ENCODE data around the gene ALLC.

Gene ALLC

GRCh38 chr2:3680548-3681345 lies 22.7 kb downstream of the ALLC start:
- no peak for DNase-seq

GRCh38 chr2:3681625-3682024 lies 23.6 kb downstream of the ALLC start:
- no peak for DNase-seq

GRCh38 chr2:3682811-3683210 lies 24.8 kb downstream of the ALLC start:
- no peak for DNase-seq

GRCh38 chr2:3683748-3684454 lies 25.9 kb downstream of the ALLC start:
- DNase-seq = no peak

- DNase-seq = no peak
Measured at GRCh38 chr2:3689998-3690748, 32.2 kb downstream of the ALLC start.

GRCh38 chr2:3692375-3692774 lies 34.4 kb downstream of the ALLC start:
- no peak for DNase-seq

- no peak for DNase-seq
Measured at GRCh38 chr2:3696545-3696944, 38.5 kb downstream of the ALLC start.

- DNase-seq = no peak
Measured at GRCh38 chr2:3701071-3701470, 43.1 kb downstream of the ALLC start.

- DNase-seq = no peak
Measured at GRCh38 chr2:3703236-3703756, 45.3 kb downstream of the ALLC start, which contains the start of gene DCDC2C. DCDC2C (plus strand) TSS chr2:3703575; CDS start chr2:3703752, 177 bp downstream.

GRCh38 chr2:3703757-3704355 lies 45.9 kb downstream of the ALLC start:
- no peak for DNase-seq

GRCh38 chr2:3704692-3705091 lies 46.7 kb downstream of the ALLC start:
- DNase-seq = no peak

GRCh38 chr2:3705782-3706181 lies 47.8 kb downstream of the ALLC start:
- no peak for DNase-seq

GRCh38 chr2:3706892-3707291 lies 48.9 kb downstream of the ALLC start:
- DNase-seq = no peak

GRCh38 chr2:3708576-3708975 lies 50.6 kb downstream of the ALLC start:
- DNase-seq = no peak

- no peak for DNase-seq
Measured at GRCh38 chr2:3709225-3709624, 51.2 kb downstream of the ALLC start.

- DNase-seq = no peak
Measured at GRCh38 chr2:3712424-3712823, 54.4 kb downstream of the ALLC start.

GRCh38 chr2:3712831-3713503 lies 55.0 kb downstream of the ALLC start:
- DNase-seq = no peak

GRCh38 chr2:3718679-3719078 lies 60.7 kb downstream of the ALLC start:
- no peak for DNase-seq

- no peak for DNase-seq
Measured at GRCh38 chr2:3725002-3725401, 67.0 kb downstream of the ALLC start.

GRCh38 chr2:3725458-3726250 lies 67.7 kb downstream of the ALLC start:
- DNase-seq = no peak

- DNase-seq = no peak
Measured at GRCh38 chr2:3726511-3726910, 68.5 kb downstream of the ALLC start.
